GM12878 (cell line): ENCODE measurements around the gene GSG1L. TPM values are rescaled to one million over a fixed set of nuclear protein-coding genes. Genes with fewer than 3 reads are reported as not detected.

ENCODE experiments used
- ATAC-seq: fragments of 200-7000 bp; cut with Tn5 transposase; 3 replicates; pipeline ENCODE4 v1.9.1; 2020; ENCODE audit warnings: mild to moderate bottlenecking, moderate library complexity
- BruUV-seq: library from RNA; stranded (reverse); fragments of 400-500 nt; replicated peaks from 2 replicates; lab custom pipeline; 2021; lab: Mats Ljungman, UMichigan
- CTCF ChIA-PET: fragments of 300-600 bp; sonication (Branson Sonifier 250); formaldehyde crosslinking; extraction: SDS; loops from one replicate; lab custom pipeline; 2021; ENCODE audit warnings: inconsistent platforms; lab: Yijun Ruan, JAX
- POLR2A ChIA-PET: fragments of 350-600 bp; formaldehyde crosslinking; extraction: SDS; loops from one replicate; lab custom pipeline; 2021; ENCODE audit warnings: inconsistent platforms; lab: Charles Lee
- RAD21 ChIA-PET: fragments of 300-600 bp; sonication (Branson Sonifier 250); formaldehyde crosslinking; loops from one replicate; lab custom pipeline; 2023; ENCODE audit warnings: antibody characterized with exemption; ENCODE audit not compliant: unreplicated experiment; lab: Charles Lee
- SMC1A ChIA-PET: fragments of 300-600 bp; sonication (Branson Sonifier 250); formaldehyde crosslinking; loops from one replicate; lab custom pipeline; 2023; ENCODE audit not compliant: unreplicated experiment, uncharacterized antibody; lab: Charles Lee
- DNase-seq: peaks from one replicate; pipeline ENCODE4 v3.0.0-alpha.2; 2011; ENCODE audit warnings: low read depth, low spot score
- FAIRE-seq: peaks from 3 replicates; lab custom pipeline; 2011; peaks lifted over from hg19 to GRCh38; lab: Jason Lieb, UNC
- H2AFZ ChIP-seq: 2 replicates; pipeline ENCODE4 v1.6.0; 2011; ENCODE audit warnings: low read depth, low read length, control low read depth; ENCODE audit not compliant: control insufficient read depth
- H3K27ac ChIP-seq: 2 replicates; pipeline ENCODE4 v1.5.1; 2011; ENCODE audit warnings: control low read depth; ENCODE audit not compliant: control insufficient read depth, insufficient read depth
- H3K27me3 ChIP-seq, 2 experiments: replicated peaks in 1 of 2; 2 replicates each; pipeline versions ENCODE4 v1.6.0 to v1.6.1; 2011; ENCODE audit warnings: low read length in 1 of 2; ENCODE audit not compliant: control insufficient read depth in 2 of 2, insufficient read depth in 2 of 2
- H3K36me3 ChIP-seq, 2 experiments: 2 replicates each; pipeline ENCODE4 v1.5.1; 2011; ENCODE audit warnings: low read length in 1 of 2; ENCODE audit not compliant: control insufficient read depth in 2 of 2, insufficient read depth in 2 of 2
- H3K4me1 ChIP-seq: 2 replicates; pipeline ENCODE4 v1.6.1; 2011; ENCODE audit warnings: mild to moderate bottlenecking, low read length, moderate library complexity, mixed read lengths; ENCODE audit not compliant: control insufficient read depth, insufficient read depth
- H3K4me2 ChIP-seq: 2 replicates; pipeline ENCODE4 v1.6.0; 2011; ENCODE audit warnings: control low read depth; ENCODE audit not compliant: control insufficient read depth, insufficient read depth
- H3K4me3 ChIP-seq: fragments of 200-600 bp; sonication (generic); 2 replicates; pipeline ENCODE4 v1.5.1; 2016
- H3K79me2 ChIP-seq: 2 replicates; pipeline ENCODE4 v1.6.0; 2011; ENCODE audit warnings: low read length; ENCODE audit not compliant: control insufficient read depth, insufficient read depth
- H3K9ac ChIP-seq: 2 replicates; pipeline ENCODE4 v1.8.0; 2011; ENCODE audit warnings: low read length, control low read depth, mixed read lengths; ENCODE audit not compliant: control insufficient read depth, insufficient read depth
- H3K9me3 ChIP-seq: replicated peaks from 3 replicates; pipeline ENCODE4 v1.5.1; 2011; ENCODE audit warnings: mild to moderate bottlenecking, low read length; ENCODE audit not compliant: control insufficient read depth, insufficient read depth
- H4K20me1 ChIP-seq: 2 replicates; pipeline ENCODE4 v1.6.0; 2011; ENCODE audit not compliant: control insufficient read depth, insufficient read depth
- BCL11A ChIP-seq: IDR thresholded peaks from 2 replicates; pipeline ENCODE4 v1.6.1; 2011; ENCODE audit warnings: low read depth, low read length
- CBX5 ChIP-seq: sonication (generic); IDR thresholded peaks from 2 replicates; pipeline ENCODE4 v1.6.1; 2016; ENCODE audit warnings: low read depth, moderate library complexity, mild to moderate bottlenecking, inconsistent platforms
- CREB1 ChIP-seq: IDR thresholded peaks from 2 replicates; pipeline ENCODE4 v1.6.1; 2012; ENCODE audit warnings: low read depth, mild to moderate bottlenecking, inconsistent platforms
- EGR1 ChIP-seq, 2 experiments: IDR thresholded peaks; 1 replicate in 1 of 2; 2 replicates in 1 of 2; pipeline ENCODE4 v1.6.1; 2011 to 2012; ENCODE audit warnings: low read depth in 2 of 2, low read length in 2 of 2, borderline replicate concordance in 1 of 2, mild to moderate bottlenecking in 1 of 2, moderate library complexity in 1 of 2
- EP300 ChIP-seq, 2 experiments: fragments of 150-350 bp in 1 of 2; IDR thresholded peaks; 2 replicates each; pipeline ENCODE4 v1.6.1; 2011 to 2012; ENCODE audit warnings: low read depth in 2 of 2, low read length in 2 of 2, borderline replicate concordance in 1 of 2, improper control_type of control experiment in 1 of 2, inconsistent platforms in 1 of 2; ENCODE audit not compliant: control insufficient read depth in 1 of 2
- GABPA ChIP-seq: IDR thresholded peaks from 2 replicates; pipeline ENCODE4 v1.6.1; 2014; ENCODE audit warnings: antibody characterized with exemption, low read depth, mild to moderate bottlenecking, inconsistent platforms
- HDGF ChIP-seq: fragments of 450-650 bp; IDR thresholded peaks from 2 replicates; pipeline ENCODE4 v1.6.1; 2016; ENCODE audit warnings: antibody characterized with exemption
- JUND ChIP-seq: IDR thresholded peaks from 2 replicates; pipeline ENCODE4 v1.6.1; 2012; ENCODE audit warnings: low read depth, mild to moderate bottlenecking, low read length, improper control_type of control experiment, moderate library complexity
- NRF1 ChIP-seq: conservative IDR thresholded peaks from 2 replicates; pipeline ENCODE4 v1.6.1; 2011; ENCODE audit warnings: mild to moderate bottlenecking, low read depth, low read length, improper control_type of control experiment
- POLR2A ChIP-seq: IDR thresholded peaks from 2 replicates; pipeline ENCODE4 v1.6.1; 2011; ENCODE audit warnings: low read depth, mild to moderate bottlenecking, low read length
- RFX5 ChIP-seq: IDR thresholded peaks from 2 replicates; pipeline ENCODE4 v1.6.1; 2011; ENCODE audit warnings: low read depth, low read length, improper control_type of control experiment
- SIN3A ChIP-seq: IDR thresholded peaks from 2 replicates; pipeline ENCODE4 v1.6.1; 2012; ENCODE audit warnings: low read depth, low read length, improper control_type of control experiment
- SMARCA5 ChIP-seq: fragments of 450-650 bp; IDR thresholded peaks from 2 replicates; pipeline ENCODE4 v1.6.1; 2017; ENCODE audit warnings: mild to moderate bottlenecking
- SP1 ChIP-seq: IDR thresholded peaks from one replicate; pipeline ENCODE4 v1.6.1; 2011; ENCODE audit warnings: low read depth, low read length
- STAT1 ChIP-seq: fragments of 450-650 bp; conservative IDR thresholded peaks from 2 replicates; pipeline ENCODE4 v1.6.1; 2014; ENCODE audit warnings: antibody characterized with exemption, mild to moderate bottlenecking
- STAT3 ChIP-seq: IDR thresholded peaks from 2 replicates; pipeline ENCODE4 v1.6.1; 2011; ENCODE audit warnings: low read depth, low read length, improper control_type of control experiment
- TBL1XR1 ChIP-seq: IDR thresholded peaks from 2 replicates; pipeline ENCODE4 v1.6.1; 2012; ENCODE audit warnings: low read depth, low read length, improper control_type of control experiment
- ZNF217 ChIP-seq: fragments of 450-650 bp; IDR thresholded peaks from 2 replicates; pipeline ENCODE4 v1.6.1; 2017; ENCODE audit warnings: antibody characterized with exemption, mild to moderate bottlenecking
- ZNF274 ChIP-seq: IDR thresholded peaks from one replicate; pipeline ENCODE4 v1.8.0; 2011; ENCODE audit not compliant: insufficient read length, insufficient read depth
- WGBS: methylation state at CpG from one replicate; pipeline ENCODE4 v1.1.6; 2016; ENCODE audit warnings: low lambda C conversion rate; ENCODE audit not compliant: insufficient replicate concordance, insufficient coverage; ENCODE audit errors: missing lambda C conversion rate; 5-methylcytosine and 5-hydroxymethylcytosine counted together
- in situ Hi-C: fragments of 300-500 bp; cut with MboI; formaldehyde crosslinking; loops from 9 replicates; pipeline ENCODE4 v1.14.3; 2018; ENCODE audit warnings: mixed read lengths
- intact Hi-C: fragments of 100-400 bp; cut with micrococcal nuclease; formaldehyde crosslinking; loops from one replicate; pipeline ENCODE4 v1.14.2; 2022; ENCODE audit not compliant: unreplicated experiment
- polyA plus RNA-seq, 11 experiments: library from polyadenylated mRNA; depleted of rRNA in 4 of 11; unstranded in 6 of 11; stranded (reverse) in 5 of 11; fragments of >200 nt; fragmentation: Nextera tagmentation in 4 of 11; fragmentation: Illumina TruSeq in 1 of 11; extraction: Ambion mirVana in 4 of 11; extraction: Trizol in 1 of 11; gene quantifications; 1 replicate in 1 of 11; 2 replicates in 10 of 11; pipeline versions ENCODE4 v1.2.1 to v1.2.3, GENCODE V29; 2011 to 2016; ENCODE audit warnings: inconsistent platforms in 2 of 11, missing spikeins in 2 of 11, low read depth in 1 of 11
- total RNA-seq, 4 experiments: library from RNA; depleted of rRNA in 3 of 4; stranded (reverse); fragments of >200 nt in 3 of 4; fragmentation: Illumina TruSeq in 1 of 4; extraction: Trizol in 1 of 4; gene quantifications; 2 replicates each; pipeline versions ENCODE4 v1.2.1 to v1.2.3, GENCODE V29; 2013 to 2021

The GSG1L gene
- total and polyA plus RNA-seq, 10 of the 15 experiments (the other 5 are each of a cell fraction or from before 2014, with no cell fraction given) = not detected

GRCh38 chr16:27921134-27921533 lies 142.4 kb downstream of the GSG1L start:
- H3K79me2 ChIP-seq = no peaks in the 10 kb centered on the region
- H3K36me3 ChIP-seq = no peaks in the 10 kb centered on the region
- ATAC-seq (no peak), DNase-seq (no peak), FAIRE-seq (no peak)
- H3K4me1 ChIP-seq = no peaks in the 10 kb centered on the region
- no peaks in the 10 kb centered on the region for H3K9me3 ChIP-seq
- intact Hi-C loops = no loop called here
- no peak overlapping the region for H3K9ac ChIP-seq
- H3K4me2 ChIP-seq = no peak overlapping the region
- ChIA-PET CTCF (no interaction called here), POLR2A (no interaction called here), SMC1A (no interaction called here)
- no peak overlapping the region for H3K4me3 ChIP-seq
- TF ChIP-seq STAT3 (no peak), CREB1 (no peak), TBL1XR1 (no peak), BCL11A (no peak), HDGF (no peak), NRF1 (no peak), EP300 (IDR thresholded peaks at IDR 0.05; ENCODE audit: borderline replicate concordance in 1 of 2, control insufficient read depth in 1 of 2, low read depth in 2 of 2, low read length in 2 of 2) (no peak), CBX5 (no peak), GABPA (no peak), POLR2A (no peak), JUND (no peak), ZNF274 (no peak), SIN3A (no peak), SP1 (no peak), SMARCA5 (no peak), STAT1 (no peak), RFX5 (no peak), EGR1 (IDR thresholded peaks at IDR 0.05; ENCODE audit: borderline replicate concordance in 1 of 2, low read depth in 2 of 2, low read length in 2 of 2) (no peak), ZNF217 (no peak)
- TF ChIP-seq, all 136 proteins: peak for 0
- 23% methylated on average over 4 of the region's 4 CpGs for WGBS
- Histone ChIP-seq H3K27me3 (no peaks in the 10 kb centered on the region; a peak in 2 of 4 replicates), H4K20me1 (no peaks in the 10 kb centered on the region), H3K27ac (no peak overlapping the region), H2AFZ (no peak overlapping the region)
- no TSS peak for BruUV-seq
- RAD21 ChIA-PET = no interaction called here
- in situ Hi-C loops = no loop called here
